ENCODE results near the gene SF3A2.
A peak's percentile ranks its signal among the peaks of the same experiment; 100 is the strongest.

SF3A2 gene

GRCh38 chr19:2277138-2277537, 40.5 kb downstream of the SF3A2 start:
- DNase-seq, result no peak

GRCh38 chr19:2278459-2279158, 42.0 kb downstream of the SF3A2 start:
- no peak for DNase-seq

DNA sequence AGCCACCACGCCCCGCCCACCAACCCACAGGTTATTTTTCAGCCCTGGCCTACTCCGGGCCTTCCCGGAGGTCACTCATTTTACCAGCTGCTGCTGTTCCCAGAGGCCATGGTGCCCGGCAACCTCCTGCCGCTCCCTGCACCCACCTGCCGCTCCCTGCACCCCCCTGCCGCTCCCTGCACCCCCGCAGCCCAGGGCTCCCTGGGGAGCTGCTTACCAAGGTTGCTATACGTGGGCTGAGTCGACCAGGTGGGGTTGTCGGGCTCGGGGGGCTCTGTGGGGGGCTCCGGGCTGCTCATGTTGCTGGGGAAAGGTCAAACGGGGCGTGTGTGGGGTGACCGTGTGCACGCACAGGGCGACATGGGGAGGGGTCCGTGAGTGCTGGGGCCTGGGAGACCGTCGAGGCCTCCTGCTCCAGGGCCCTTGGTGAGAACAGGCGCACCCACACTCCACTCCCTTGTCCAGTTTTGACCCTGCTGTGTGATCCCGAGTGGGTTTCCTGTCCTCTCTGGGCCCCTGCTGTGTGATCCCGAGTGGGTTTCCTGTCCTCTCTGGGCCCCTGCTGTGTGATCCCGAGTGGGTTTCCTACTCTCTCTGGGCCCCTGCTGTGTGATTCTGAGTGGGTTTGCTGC, 44.1 kb downstream of the SF3A2 start:
- DNase-seq, result no peak

DNA sequence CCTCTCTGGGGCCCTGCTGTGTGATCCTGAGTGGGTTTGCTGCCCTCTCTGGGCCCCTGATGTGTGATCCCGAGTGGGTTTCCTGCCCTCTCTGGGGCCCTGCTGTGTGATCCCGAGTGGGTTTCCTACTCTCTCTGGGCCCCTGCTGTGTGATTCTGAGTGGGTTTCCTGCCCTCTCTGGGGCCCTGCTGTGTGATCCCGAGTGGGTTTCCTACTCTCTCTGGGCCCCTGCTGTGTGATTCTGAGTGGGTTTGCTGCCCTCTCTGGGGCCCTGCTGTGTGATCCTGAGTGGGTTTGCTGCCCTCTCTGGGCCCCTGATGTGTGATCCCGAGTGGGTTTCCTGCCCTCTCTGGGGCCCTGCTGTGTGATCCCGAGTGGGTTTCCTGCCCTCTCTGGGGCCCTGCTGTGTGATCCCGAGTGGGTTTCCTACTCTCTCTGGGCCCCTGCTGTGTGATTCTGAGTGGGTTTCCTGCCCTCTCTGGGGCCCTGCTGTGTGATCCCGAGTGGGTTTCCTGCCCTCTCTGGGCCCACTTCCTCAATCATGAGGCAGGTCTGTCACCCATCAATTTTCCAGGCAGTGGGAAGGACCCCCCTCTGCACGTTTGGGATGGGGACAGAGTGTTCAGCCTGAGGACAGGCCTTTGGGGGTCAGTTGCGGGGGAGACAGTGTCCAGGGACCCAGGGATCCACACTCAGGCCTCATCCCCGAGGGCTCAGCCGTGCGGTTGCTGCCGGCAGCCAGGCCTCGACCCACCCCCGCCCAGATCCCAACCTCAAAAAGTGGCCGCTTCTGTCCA, 44.8 kb downstream of the SF3A2 start:
- DNase-seq, result peak in 1 of 2 donors; percentile 61

DNA sequence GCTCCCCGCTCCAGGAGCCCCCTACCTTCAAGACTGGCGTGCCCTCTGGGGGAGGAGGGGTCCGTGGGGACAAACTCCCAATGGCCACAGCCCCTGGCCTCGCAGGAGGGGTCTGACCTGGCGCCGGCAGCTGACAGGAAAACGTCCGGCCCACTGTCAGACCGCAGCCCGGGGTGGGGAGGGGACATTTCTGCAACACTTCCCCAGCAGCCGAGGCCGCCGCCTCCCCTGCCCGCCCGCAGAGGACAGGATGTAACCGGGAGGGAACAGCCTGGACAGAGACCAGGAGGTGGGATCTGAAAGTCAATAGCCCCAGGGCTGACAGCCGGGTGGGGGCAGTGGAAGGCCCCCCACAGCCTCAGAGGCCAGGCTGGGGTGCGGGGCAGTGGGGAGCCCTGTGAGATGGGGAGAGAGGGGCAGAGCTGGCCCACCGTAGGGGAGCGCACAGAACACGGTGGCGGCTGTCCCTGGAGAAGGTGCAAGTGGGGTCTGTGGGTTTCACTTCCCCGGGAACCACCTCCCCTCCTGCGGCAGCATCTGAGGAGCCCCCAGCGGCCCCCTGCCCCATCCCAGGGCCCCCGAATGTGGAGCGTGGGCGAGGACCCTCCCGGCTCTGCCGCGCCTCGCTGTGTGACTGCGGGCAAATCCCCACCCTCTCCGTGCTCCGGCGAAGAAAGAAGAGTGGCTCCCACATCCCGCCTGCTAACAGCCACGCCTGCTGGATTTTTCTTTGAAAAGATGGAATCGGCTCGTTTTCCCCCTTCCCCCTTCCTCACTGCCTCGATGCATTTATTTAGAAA, 45.6 kb downstream of the SF3A2 start, which contains the start of gene PEAK3:
TSS of gene PEAK3 (minus strand) at position 114 of the 800 bp plus-strand sequence. CDS start 1,244 bp downstream, outside the sequence.
- peak in 1 of 2 donors; percentile 61 for DNase-seq

- DNase-seq, result no peak
Observed at GRCh38 chr19:2282862-2283237, 46.2 kb downstream of the SF3A2 start.

GRCh38 chr19:2283835-2284507, 47.3 kb downstream of the SF3A2 start:
- no peak for DNase-seq

GRCh38 chr19:2286402-2287140, 49.9 kb downstream of the SF3A2 start:
- no peak for DNase-seq

DNA sequence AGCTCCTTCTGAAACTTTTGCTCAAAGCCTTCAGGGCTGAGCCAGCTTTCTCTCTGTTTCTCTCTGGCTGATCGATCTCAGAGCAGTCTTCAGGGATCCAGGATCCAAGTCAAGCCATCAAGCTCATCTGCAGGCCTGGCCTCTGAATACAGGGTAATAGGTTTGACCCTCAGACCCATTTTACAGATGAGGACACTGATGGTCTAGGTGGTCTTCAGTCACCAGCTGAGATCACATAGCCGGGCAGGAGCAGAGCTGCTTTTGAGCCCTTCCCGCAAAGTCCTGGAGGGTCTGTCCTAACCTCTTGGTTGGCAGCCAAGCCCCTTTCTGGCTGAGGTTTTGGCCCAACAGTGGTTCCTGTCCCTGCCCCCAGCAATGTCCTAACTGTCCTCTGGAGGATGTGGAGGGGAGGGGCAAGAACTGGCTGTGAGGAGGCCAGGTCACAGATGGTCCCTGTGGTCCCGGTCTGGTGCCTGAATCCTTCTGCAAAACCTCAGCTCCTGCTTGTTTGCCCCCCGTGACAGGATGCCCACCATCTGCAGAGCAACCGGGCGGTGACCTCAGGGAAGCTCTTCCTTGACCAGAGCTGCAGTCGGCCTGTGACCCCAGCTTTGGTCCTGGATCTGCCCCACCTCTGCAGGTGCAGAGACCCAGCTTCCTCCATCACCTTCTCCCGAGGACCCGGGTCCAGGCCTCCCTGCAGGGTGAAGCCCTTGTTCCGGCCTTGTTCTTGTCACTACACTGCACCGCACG, 51.1 kb downstream of the SF3A2 start:
- DNase-seq, result no peak

GRCh38 chr19:2288338-2288817, 51.8 kb downstream of the SF3A2 start:
- DNase-seq, result no peak

DNA sequence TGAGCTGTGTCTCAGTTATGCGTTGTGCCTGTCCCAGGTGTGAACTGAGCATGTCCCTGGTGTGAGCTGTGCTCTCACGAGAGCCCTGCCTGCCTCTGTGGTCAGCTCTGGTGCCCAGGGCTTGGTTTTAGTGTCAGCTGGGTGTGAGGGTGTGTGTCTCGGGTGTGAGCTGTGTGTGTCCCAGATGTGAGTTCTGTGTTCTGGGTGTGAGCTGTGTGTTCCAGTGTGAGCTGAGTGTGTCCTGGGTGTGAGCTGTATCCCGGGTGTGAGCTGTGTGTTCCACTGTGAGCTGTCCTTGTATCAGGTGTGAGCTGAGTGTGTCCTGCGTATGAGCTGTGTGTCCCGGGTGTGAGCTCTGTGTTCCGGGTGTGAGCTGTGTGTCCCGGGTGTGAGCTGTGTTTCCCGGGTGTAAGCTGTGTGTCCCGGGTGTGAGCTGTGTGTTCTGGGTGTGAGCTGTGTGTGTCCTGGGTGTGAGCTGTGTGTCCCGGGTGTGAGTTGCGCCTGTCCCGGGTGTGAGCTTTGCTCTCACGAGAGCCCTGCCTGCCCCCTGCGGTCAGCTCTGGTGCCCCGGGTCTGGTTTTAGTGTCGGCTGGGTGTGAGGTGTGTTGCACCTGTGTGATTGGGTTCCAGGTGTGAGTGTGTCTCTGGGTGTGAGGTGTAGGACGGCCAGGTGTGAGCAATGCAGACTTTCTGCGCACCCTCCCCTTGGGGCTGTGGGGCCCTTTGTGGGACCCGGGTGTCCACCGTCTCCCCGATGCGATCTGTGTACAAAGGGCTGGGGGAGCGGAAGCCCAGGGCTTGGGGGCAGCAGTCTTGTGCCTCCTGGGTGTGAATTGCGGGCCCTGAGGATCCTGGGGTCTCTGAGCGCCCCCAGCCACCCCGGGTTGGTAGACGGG, 52.4 kb downstream of the SF3A2 start:
- no peak for DNase-seq

DNA sequence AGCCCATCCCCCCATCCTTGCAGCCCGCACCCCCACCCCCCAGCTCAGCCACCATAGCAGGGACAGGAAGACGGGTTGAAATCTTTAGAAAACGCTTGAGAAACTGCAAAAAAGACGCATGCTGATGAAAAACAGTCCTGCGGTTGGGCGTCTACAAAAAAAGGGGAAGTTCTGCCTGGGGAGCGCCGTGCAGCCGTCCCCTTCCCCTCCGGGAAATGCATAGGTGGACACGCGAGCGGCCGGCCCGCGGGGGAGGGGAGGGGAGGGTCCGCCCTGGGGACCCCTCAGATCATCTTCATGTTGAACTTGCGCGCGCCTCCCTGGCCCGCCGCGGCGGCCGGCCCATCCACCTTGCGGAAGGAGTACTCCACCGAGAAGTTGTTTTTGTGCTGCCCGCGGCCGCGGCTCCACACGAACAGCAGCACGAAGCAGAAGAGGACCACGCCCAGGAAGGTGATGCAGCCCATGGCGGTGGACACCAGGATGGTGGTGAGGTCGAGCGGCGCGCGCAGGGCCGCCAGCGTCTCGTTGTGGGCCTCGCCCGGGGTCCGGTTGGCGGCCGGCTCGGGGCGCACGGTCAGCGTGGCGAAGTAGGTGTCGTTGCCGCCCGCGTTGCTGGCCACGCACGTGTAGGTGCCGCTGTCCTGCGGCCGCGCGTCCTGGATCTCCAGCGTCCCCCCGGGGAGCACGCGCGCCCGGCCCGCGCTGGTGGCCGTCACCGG, 53.3 kb downstream of the SF3A2 start:
- peak; percentile 87 to 91 for DNase-seq

GRCh38 chr19:2290441-2291184, 54.0 kb downstream of the SF3A2 start:
- DNase-seq, result no peak

DNA sequence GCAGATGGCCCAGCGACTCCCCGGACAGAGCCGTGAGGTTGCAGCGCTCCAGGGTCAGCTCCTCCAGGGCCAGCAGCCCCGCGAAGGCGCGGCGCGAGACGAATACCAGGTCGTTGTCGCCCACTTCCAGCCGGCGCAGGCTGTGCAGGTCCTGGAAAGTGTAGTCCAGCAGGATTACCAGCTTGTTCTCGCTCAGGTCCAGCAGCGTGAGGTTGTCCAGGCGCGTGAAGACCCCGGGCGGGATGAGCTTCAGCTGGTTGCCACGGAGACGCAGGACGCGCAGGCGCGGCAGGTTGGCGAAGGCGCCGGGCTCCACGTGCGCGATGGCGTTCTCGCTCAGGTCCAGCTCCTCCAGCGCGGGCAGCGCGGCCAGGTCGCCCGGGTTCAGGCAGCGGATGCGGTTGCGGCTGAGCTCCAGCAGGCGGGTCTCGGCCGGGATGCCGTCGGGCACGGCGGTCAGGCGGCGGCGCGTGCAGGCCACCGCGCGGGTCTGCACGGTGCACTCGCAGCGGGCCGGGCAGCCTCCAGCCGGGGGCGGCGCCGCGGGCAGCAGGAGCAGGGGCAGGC, 54.6 kb downstream of the SF3A2 start:
- no peak for DNase-seq

DNA sequence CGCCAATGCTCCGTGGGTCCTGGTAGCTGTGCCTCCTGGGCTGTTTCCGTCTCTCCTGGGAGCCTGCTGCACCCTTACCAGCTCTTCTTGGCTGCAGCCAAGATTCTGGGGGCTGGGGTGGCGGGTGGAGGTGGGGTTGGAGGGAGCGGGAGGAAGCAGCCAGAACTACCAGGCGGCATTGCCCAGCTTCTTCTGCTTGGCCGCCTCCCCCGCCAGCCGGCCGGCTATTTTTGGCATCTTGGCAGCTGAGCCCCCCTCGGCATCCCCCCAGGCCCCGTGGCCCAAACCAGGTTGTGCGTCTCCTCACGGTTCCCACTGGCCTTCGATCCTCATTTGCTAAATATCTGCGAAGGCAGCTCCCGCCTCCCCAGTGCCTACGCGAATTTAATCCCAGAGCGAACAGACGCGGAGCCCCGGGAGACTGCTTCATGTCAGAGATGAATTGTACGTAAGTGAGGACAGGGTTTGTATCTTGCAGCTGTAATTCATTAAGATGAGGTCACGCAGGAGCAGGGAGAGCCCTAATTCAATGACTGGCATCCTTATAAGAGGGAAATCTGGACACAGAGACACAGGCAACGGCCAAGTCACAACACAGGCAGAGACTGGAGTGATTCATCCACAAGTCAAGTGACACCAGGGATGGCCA, 58.2 kb downstream of the SF3A2 start:
- DNase-seq, result no peak

GRCh38 chr19:2296141-2296540, 59.5 kb downstream of the SF3A2 start:
- DNase-seq, result no peak
